A549 treated with AZD9567 at 1 μM for 4 hours (cell line): ENCODE data around the gene GFM1. TPM values are rescaled to one million over a fixed set of nuclear protein-coding genes. Genes with fewer than 3 reads are reported as not detected.

Source experiments
- total RNA-seq: library from RNA; stranded (reverse); fragments of 200-300 nt; extraction: Qiagen RNA extraction; gene quantifications from 5 replicates; pipeline ENCODE4 v1.2.3, GENCODE V29; 2022; ENCODE audit not compliant: insufficient read depth

The GFM1 gene
- 39.6 to 55.9 TPM (median 43.6 TPM) in 5 replicates for total RNA-seq

GRCh38 chr3:158644345-158644908 is at the start of gene GFM1:
TSS of gene GFM1 (plus strand) at chr3:158644527. CDS start at chr3:158644635, 108 bp downstream.

GRCh38 chr3:158672215-158673176 is 28.2 kb downstream of the GFM1 start, which contains the start of gene LXN:
TSS of gene LXN (minus strand) at chr3:158672648. CDS start at chr3:158672478, 170 bp downstream.

DNA sequence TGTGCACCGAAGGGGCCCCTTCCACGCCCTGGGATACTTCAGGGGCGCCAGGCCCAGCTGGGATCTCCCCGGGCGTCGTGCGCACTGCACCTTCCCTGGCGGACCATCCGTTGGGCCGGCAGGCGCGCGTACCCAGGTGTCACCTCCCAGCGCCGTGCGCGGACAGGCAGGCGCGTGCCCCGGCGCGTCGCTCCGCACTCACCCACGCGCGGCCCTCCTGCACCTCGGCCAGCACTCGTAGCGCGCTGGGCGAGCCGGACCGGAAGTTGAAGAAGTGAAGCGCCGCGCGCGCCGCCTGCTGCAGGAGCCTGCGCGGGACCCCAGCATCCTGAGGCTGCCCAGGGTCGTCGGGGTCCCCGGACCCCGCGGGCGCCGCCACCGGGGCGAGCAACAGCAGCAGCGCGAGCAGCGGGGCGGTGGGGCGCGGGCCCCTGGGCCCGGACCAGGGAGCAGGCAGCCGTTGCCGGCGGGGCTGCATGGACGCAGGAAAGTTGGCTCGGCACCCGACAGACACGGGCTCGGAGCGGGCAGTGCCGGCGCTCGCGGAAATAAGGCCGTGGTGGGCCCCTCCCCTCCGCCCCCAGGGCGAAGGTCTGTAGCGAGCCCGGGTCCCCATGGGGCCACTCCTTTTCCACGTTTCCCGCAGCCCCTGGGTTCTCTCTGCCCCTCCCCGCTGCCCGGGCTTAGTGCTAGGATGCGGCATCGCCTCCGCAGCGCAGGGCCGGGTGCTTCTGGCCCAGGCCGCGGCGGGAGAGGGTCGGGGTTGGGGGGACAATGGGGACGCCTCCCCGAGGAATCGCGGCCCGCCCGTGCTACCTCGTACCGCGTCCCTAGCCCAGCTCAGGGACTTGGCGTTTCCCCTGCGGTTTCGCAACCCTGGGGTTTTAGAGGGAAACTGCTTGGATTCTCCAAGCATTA is 87.9 kb downstream of the GFM1 start, which contains the start of gene RARRES1:
Gene RARRES1, minus strand, starts transcription at position 520 of the 918 bp plus-strand sequence. Its CDS starts 42 bp downstream, at position 478.

Other genes with a start within 250 kb of the GFM1 start
- 21.8 to 28.1 TPM (median 26.2 TPM) in 5 replicates for gene MLF1, start 73.3 kb upstream of the GFM1 start, total RNA-seq
- gene LXN, start 28.1 kb downstream of the GFM1 start, total RNA-seq: 52.0 to 54.6 TPM (median 52.5 TPM) in 5 replicates
- gene RARRES1, start 87.9 kb downstream of the GFM1 start, total RNA-seq: 7.4 to 10.1 TPM (median 8.8 TPM) in 5 replicates
- 39.9 to 43.3 TPM (median 42.2 TPM) in 5 replicates for gene MFSD1, start 157.5 kb downstream of the GFM1 start, total RNA-seq